Neural progenitor cell (in vitro differentiated cells): ENCODE measurements around the gene HSD17B14.

Source experiments
- EZH2 ChIP-seq: fragments of 200-600 bp; sonication (generic); IDR thresholded peaks from 2 replicates; pipeline ENCODE4 v1.6.1; 2017; ENCODE audit warnings: antibody characterized with exemption, mild to moderate bottlenecking, moderate library complexity
- EZH2phosphoT487 ChIP-seq: fragments of 200-600 bp; sonication (generic); IDR thresholded peaks from 2 replicates; pipeline ENCODE4 v1.6.1; 2017; ENCODE audit warnings: antibody characterized with exemption
- TF ChIP-seq, protein P1 (sequence below): fragments of 200-600 bp; sonication (generic); IDR thresholded peaks from 2 replicates; pipeline ENCODE4 v1.5.1; 2017; ENCODE audit warnings: antibody characterized with exemption, mild to moderate bottlenecking

- TF ChIP-seq, protein P1, sequence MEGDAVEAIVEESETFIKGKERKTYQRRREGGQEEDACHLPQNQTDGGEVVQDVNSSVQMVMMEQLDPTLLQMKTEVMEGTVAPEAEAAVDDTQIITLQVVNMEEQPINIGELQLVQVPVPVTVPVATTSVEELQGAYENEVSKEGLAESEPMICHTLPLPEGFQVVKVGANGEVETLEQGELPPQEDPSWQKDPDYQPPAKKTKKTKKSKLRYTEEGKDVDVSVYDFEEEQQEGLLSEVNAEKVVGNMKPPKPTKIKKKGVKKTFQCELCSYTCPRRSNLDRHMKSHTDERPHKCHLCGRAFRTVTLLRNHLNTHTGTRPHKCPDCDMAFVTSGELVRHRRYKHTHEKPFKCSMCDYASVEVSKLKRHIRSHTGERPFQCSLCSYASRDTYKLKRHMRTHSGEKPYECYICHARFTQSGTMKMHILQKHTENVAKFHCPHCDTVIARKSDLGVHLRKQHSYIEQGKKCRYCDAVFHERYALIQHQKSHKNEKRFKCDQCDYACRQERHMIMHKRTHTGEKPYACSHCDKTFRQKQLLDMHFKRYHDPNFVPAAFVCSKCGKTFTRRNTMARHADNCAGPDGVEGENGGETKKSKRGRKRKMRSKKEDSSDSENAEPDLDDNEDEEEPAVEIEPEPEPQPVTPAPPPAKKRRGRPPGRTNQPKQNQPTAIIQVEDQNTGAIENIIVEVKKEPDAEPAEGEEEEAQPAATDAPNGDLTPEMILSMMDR, result no peak
- TF ChIP-seq EZH2phosphoT487 (no peak), EZH2 (no peak)
These were observed 39.8 kb downstream of the HSD17B14 start for GRCh38 chr19:48796298-48797083.
